Nephron progenitor cell (in vitro differentiated cells): ENCODE measurements around the gene EIF4E1B.
A peak's percentile ranks its signal among the peaks of the same experiment; 100 is the strongest.

Experiments used
- DNase-seq: peaks from one replicate; pipeline ENCODE4 v3.0.0; 2021
- H3K27ac Mint-ChIP-seq: 2 replicates; pipeline ENCODE4 v1.8.0; 2021; ENCODE audit warnings: mild to moderate bottlenecking, moderate library complexity, mixed read lengths
- H3K27me3 Mint-ChIP-seq: 2 replicates; pipeline ENCODE4 v1.8.0; 2021; ENCODE audit warnings: mild to moderate bottlenecking, low read depth, mixed read lengths; ENCODE audit not compliant: poor library complexity
- H3K36me3 Mint-ChIP-seq: 2 replicates; pipeline ENCODE4 v1.8.0; 2021; ENCODE audit warnings: low read depth, mixed read lengths
- H3K4me1 Mint-ChIP-seq: 2 replicates; pipeline ENCODE4 v1.8.0; 2021; ENCODE audit warnings: mixed read lengths
- H3K4me3 Mint-ChIP-seq: 2 replicates; pipeline ENCODE4 v1.8.0; 2021; ENCODE audit warnings: mild to moderate bottlenecking, moderate library complexity, mixed read lengths
- H3K9me3 Mint-ChIP-seq: 2 replicates; pipeline ENCODE4 v1.8.0; 2021; ENCODE audit warnings: mild to moderate bottlenecking, moderate library complexity, mixed read lengths
- CTCF ChIP-seq: fragments of 200-600 bp; sonication (generic); IDR thresholded peaks from 2 replicates; pipeline ENCODE4 v1.5.0; 2021; ENCODE audit warnings: antibody characterized with exemption

Gene EIF4E1B

GRCh38 chr5:176629317-176629852 lies 1.1 kb upstream of the EIF4E1B start:
- no peak for TF ChIP-seq CTCF
- Mint-ChIP-seq H3K4me3 (peak overlapping the region; percentile 62), H3K36me3 (no peaks in the 10 kb centered on the region), H3K27me3 (peaks cover 93% of the 10 kb centered on the region), H3K4me1 (peaks cover 30% of the 10 kb centered on the region), H3K9me3 (no peaks in the 10 kb centered on the region), H3K27ac (no peak overlapping the region)
- no peak for DNase-seq

GRCh38 chr5:176630681-176631222 lies 277 bp downstream of the EIF4E1B start:
- Mint-ChIP-seq H3K4me1 (peaks cover 35% of the 10 kb centered on the region), H3K27me3 (peaks cover 90% of the 10 kb centered on the region), H3K4me3 (peak overlapping the region; percentile 76), H3K9me3 (peaks cover 7% of the 10 kb centered on the region), H3K27ac (no peak overlapping the region), H3K36me3 (no peaks in the 10 kb centered on the region)
- TF ChIP-seq CTCF, result no peak
- DNase-seq, result no peak

GRCh38 chr5:176631383-176632200 lies 1.1 kb downstream of the EIF4E1B start:
- Mint-ChIP-seq H3K4me3 (no peak overlapping the region), H3K27me3 (peaks cover 87% of the 10 kb centered on the region)
- no peak for TF ChIP-seq CTCF

GRCh38 chr5:176632745-176633144 lies 2.3 kb downstream of the EIF4E1B start:
- Mint-ChIP-seq H3K4me1 (peaks cover 30% of the 10 kb centered on the region), H3K27me3 (peaks cover 81% of the 10 kb centered on the region), H3K9me3 (peaks cover 11% of the 10 kb centered on the region), H3K36me3 (no peaks in the 10 kb centered on the region), H3K27ac (no peak overlapping the region), H3K4me3 (no peak overlapping the region)
- TF ChIP-seq CTCF, result no peak
- DNase-seq, result no peak

More at GRCh38 chr5:176631383-176632200, 1.1 kb downstream of the EIF4E1B start:
- Mint-ChIP-seq H3K27ac (no peak overlapping the region), H3K36me3 (no peaks in the 10 kb centered on the region), H3K4me1 (peaks cover 31% of the 10 kb centered on the region), H3K9me3 (peaks cover 11% of the 10 kb centered on the region)
- DNase-seq, result no peak

GRCh38 chr5:176633598-176633997 lies 3.1 kb downstream of the EIF4E1B start:
- Mint-ChIP-seq H3K4me1 (peaks cover 30% of the 10 kb centered on the region), H3K4me3 (peak overlapping the region; percentile 12), H3K27ac (no peak overlapping the region), H3K36me3 (no peaks in the 10 kb centered on the region), H3K9me3 (peaks cover 11% of the 10 kb centered on the region), H3K27me3 (peaks cover 73% of the 10 kb centered on the region)
- no peak for DNase-seq
- TF ChIP-seq CTCF, result no peak
